WTC11 (cell line): ENCODE results near the gene HES6. TPM values are rescaled to one million over a fixed set of nuclear protein-coding genes. Genes with fewer than 3 reads are reported as not detected.

ENCODE experiments used
- ATAC-seq: fragments of 200-7000 bp; cut with Tn5 transposase; 2 replicates; pipeline ENCODE4 v1.10.0; 2021; ENCODE audit warnings: mild to moderate bottlenecking, moderate library complexity
- CTCF ChIA-PET: fragments of 300-600 bp; sonication (Branson Sonifier 250); formaldehyde crosslinking; loops from one replicate; lab custom pipeline; 2021; ENCODE audit warnings: antibody characterized with exemption; lab: Charles Lee
- POLR2A ChIA-PET: fragments of 350-600 bp; sonication (Branson Sonifier 250); formaldehyde crosslinking; loops from one replicate; lab custom pipeline; 2021; ENCODE audit warnings: antibody characterized with exemption; lab: Charles Lee
- DNase-seq: peaks from one replicate; pipeline ENCODE4 v3.0.0; 2021; ENCODE audit warnings: low spot score
- H3K27ac Mint-ChIP-seq: 2 replicates; pipeline ENCODE4 v1.8.0; 2021; ENCODE audit warnings: mixed read lengths
- H3K27me3 Mint-ChIP-seq: 2 replicates; pipeline ENCODE4 v1.8.0; 2021; ENCODE audit warnings: low read depth, mild to moderate bottlenecking, moderate library complexity, mixed read lengths
- H3K36me3 Mint-ChIP-seq: 2 replicates; pipeline ENCODE4 v1.8.0; 2021; ENCODE audit warnings: mixed read lengths
- H3K4me1 Mint-ChIP-seq: 2 replicates; pipeline ENCODE4 v1.8.0; 2022; ENCODE audit warnings: mixed read lengths
- H3K4me3 Mint-ChIP-seq: 2 replicates; pipeline ENCODE4 v1.8.0; 2021; ENCODE audit warnings: mild to moderate bottlenecking, moderate library complexity, mixed read lengths
- H3K9me3 Mint-ChIP-seq: 2 replicates; pipeline ENCODE4 v1.8.0; 2021; ENCODE audit warnings: mixed read lengths
- AFF4 ChIP-seq: sonication (generic); formaldehyde crosslinking; IDR thresholded peaks from 2 replicates; pipeline ENCODE4 v1.8.1; 2023; ENCODE audit warnings: mild to moderate bottlenecking, missing genetic modification reagents, borderline replicate concordance
- CDX4 ChIP-seq: fragments of 250-450 bp; sonication (Bioruptor Pico); IDR thresholded peaks from 2 replicates; pipeline ENCODE4 v1.9.0; 2021; ENCODE audit warnings: moderate library complexity, mild to moderate bottlenecking, inconsistent platforms, borderline replicate concordance
- CTCF ChIP-seq: fragments of 200-600 bp; IDR thresholded peaks from 2 replicates; pipeline ENCODE4 v1.8.0; 2022; ENCODE audit warnings: antibody characterized with exemption
- ELF4 ChIP-seq: sonication (generic); formaldehyde crosslinking; IDR thresholded peaks from 2 replicates; pipeline ENCODE4 v1.8.1; 2022; ENCODE audit warnings: low read depth, mild to moderate bottlenecking, moderate library complexity, missing genetic modification reagents
- MXD4 ChIP-seq: fragments of 250-450 bp; sonication (Bioruptor Pico); IDR thresholded peaks from 2 replicates; pipeline ENCODE4 v1.8.0; 2021; ENCODE audit warnings: mild to moderate bottlenecking, moderate library complexity, borderline replicate concordance
- NFYB ChIP-seq: sonication (generic); formaldehyde crosslinking; conservative IDR thresholded peaks from 2 replicates; pipeline ENCODE4 v1.8.0; 2022; ENCODE audit warnings: low read depth, missing genetic modification reagents
- RELA ChIP-seq: sonication (generic); formaldehyde crosslinking; IDR thresholded peaks from 2 replicates; pipeline ENCODE4 v1.8.1; 2022; ENCODE audit warnings: missing genetic modification reagents, mild to moderate bottlenecking, borderline replicate concordance
- RORB ChIP-seq: fragments of 250-450 bp; sonication (Bioruptor Pico); IDR thresholded peaks from 2 replicates; pipeline ENCODE4 v1.9.0; 2021; ENCODE audit warnings: mild to moderate bottlenecking
- SOX15 ChIP-seq: fragments of 250-450 bp; sonication (Bioruptor Pico); IDR thresholded peaks from 2 replicates; pipeline ENCODE4 v1.9.0; 2021; ENCODE audit warnings: mild to moderate bottlenecking
- SP1 ChIP-seq: sonication (generic); formaldehyde crosslinking; conservative IDR thresholded peaks from 2 replicates; pipeline ENCODE4 v1.8.1; 2022; ENCODE audit warnings: missing genetic modification reagents
- USF1 ChIP-seq: sonication (generic); formaldehyde crosslinking; IDR thresholded peaks from 2 replicates; pipeline ENCODE4 v1.8.0; 2022; ENCODE audit warnings: mild to moderate bottlenecking, missing genetic modification reagents
- ZBTB43 ChIP-seq: sonication (generic); formaldehyde crosslinking; IDR thresholded peaks from 2 replicates; pipeline ENCODE4 v1.8.1; 2023; ENCODE audit warnings: mild to moderate bottlenecking, missing genetic modification reagents
- ZMAT4 ChIP-seq: fragments of 250-450 bp; sonication (Bioruptor Pico); IDR thresholded peaks from 2 replicates; pipeline ENCODE4 v1.9.0; 2021; ENCODE audit warnings: mild to moderate bottlenecking
- ZNF263 ChIP-seq: sonication (generic); formaldehyde crosslinking; IDR thresholded peaks from 2 replicates; pipeline ENCODE4 v1.8.1; 2022; ENCODE audit warnings: low read depth, mild to moderate bottlenecking, moderate library complexity, missing genetic modification reagents
- ZNF416 ChIP-seq: fragments of 250-450 bp; sonication (Bioruptor Pico); IDR thresholded peaks from 2 replicates; pipeline ENCODE4 v1.9.0; 2021; ENCODE audit warnings: mild to moderate bottlenecking, inconsistent platforms
- ZNF532 ChIP-seq: fragments of 250-450 bp; sonication (Bioruptor Pico); IDR thresholded peaks from 2 replicates; pipeline ENCODE4 v1.9.0; 2021; ENCODE audit warnings: mild to moderate bottlenecking, borderline replicate concordance
- ZSCAN18 ChIP-seq: fragments of 250-450 bp; sonication (Bioruptor Pico); IDR thresholded peaks from 2 replicates; pipeline ENCODE4 v2.1.2; 2022; ENCODE audit warnings: mild to moderate bottlenecking, moderate library complexity
- total RNA-seq: library from RNA; stranded (reverse); gene quantifications from 3 replicates; pipeline ENCODE4 v1.2.3, GENCODE V29; 2021

The HES6 gene
- total RNA-seq, 1 experiment from 2014 or later: 52.1 TPM

GRCh38 chr2:238261718-238262375, 22.0 kb upstream of the HES6 start:
- ChIA-PET CTCF (interaction anchor here (1.1 to 3.8 kb wide), 4 partner anchors 13 to 102 kb away, joined by 3 to 79 read pairs (median 12); partner anchors contain the start of genes HES6 and PER2), POLR2A (no interaction called here)
- no peaks in the 10 kb centered on the region for H3K27me3 Mint-ChIP-seq
- H3K36me3 Mint-ChIP-seq: no peaks in the 10 kb centered on the region; the same call in 1 of the 2 replicates
- no peaks in the 10 kb centered on the region for H3K9me3 Mint-ChIP-seq
- H3K4me1 Mint-ChIP-seq: peaks cover 3% of the 10 kb centered on the region
- TF ChIP-seq ZMAT4 (CRISPR knock-in tag) (no peak), SP1 (CRISPR knock-in tag) (no peak), AFF4 (CRISPR knock-in tag) (no peak), ELF4 (CRISPR knock-in tag) (no peak), ZBTB43 (CRISPR knock-in tag) (no peak), ZNF416 (CRISPR knock-in tag) (no peak), USF1 (CRISPR knock-in tag) (no peak), NFYB (CRISPR knock-in tag) (no peak), SOX15 (CRISPR knock-in tag) (no peak), MXD4 (CRISPR knock-in tag) (no peak), CTCF (no peak)
- H3K27ac Mint-ChIP-seq: no peak overlapping the region
- ATAC-seq (no peak), DNase-seq (no peak)
- no peak overlapping the region for H3K4me3 Mint-ChIP-seq

GRCh38 chr2:238260883-238261282, 21.0 kb upstream of the HES6 start:
- ChIA-PET POLR2A (no interaction called here), CTCF (interaction anchor here (0.5 to 1.4 kb wide), 4 partner anchors 17 to 101 kb away, joined by 3 read pairs; partner anchors contain the start of gene PER2)
- DNase-seq: no peak
- TF ChIP-seq CDX4 (CRISPR knock-in tag) (no peak), ZNF532 (CRISPR knock-in tag) (no peak), ZNF263 (CRISPR knock-in tag) (no peak), USF1 (CRISPR knock-in tag) (no peak), RELA (no peak), ZSCAN18 (CRISPR knock-in tag) (no peak), NFYB (CRISPR knock-in tag) (no peak), RORB (CRISPR knock-in tag) (no peak)

More at GRCh38 chr2:238260883-238261282, 21.0 kb upstream of the HES6 start:
- Mint-ChIP-seq H3K4me3 (no peak overlapping the region), H3K27me3 (no peaks in the 10 kb centered on the region), H3K4me1 (peaks cover 5% of the 10 kb centered on the region), H3K27ac (no peak overlapping the region), H3K9me3 (no peaks in the 10 kb centered on the region), H3K36me3 (no peaks in the 10 kb centered on the region; the same call in 1 of the 2 replicates)
- no peak for ATAC-seq
